Endothelial cell of umbilical vein (primary cell): Measurements from ENCODE around the gene ZNF628.

Experiments used
- CTCF ChIP-seq, 2 donors: IDR thresholded peaks; 1 replicate in 1 of 2; 2 replicates in 1 of 2; pipeline ENCODE4 v1.5.1; 2011; ENCODE audit warnings: low read length in 2 of 2, mild to moderate bottlenecking in 2 of 2, moderate library complexity in 2 of 2, control low read depth in 1 of 2, inconsistent platforms in 1 of 2, low read depth in 1 of 2; ENCODE audit not compliant: insufficient read depth in 1 of 2; ENCODE audit errors: extremely low read depth in 1 of 2
- EZH2 ChIP-seq: IDR thresholded peaks from 2 replicates; pipeline ENCODE4 v1.6.1; 2012; ENCODE audit warnings: borderline replicate concordance, low read depth, mild to moderate bottlenecking, moderate library complexity, low read length, inconsistent platforms; ENCODE audit not compliant: severe bottlenecking
- FOS ChIP-seq: IDR thresholded peaks from 2 replicates; pipeline ENCODE4 v1.6.1; 2011; ENCODE audit warnings: mild to moderate bottlenecking, low read length, moderate library complexity, borderline replicate concordance; ENCODE audit not compliant: insufficient read depth
- GATA2 ChIP-seq: IDR thresholded peaks from 2 replicates; pipeline ENCODE4 v1.7.0; 2011; ENCODE audit warnings: low read depth, mild to moderate bottlenecking, moderate library complexity, mixed read lengths, low read length; ENCODE audit not compliant: insufficient read length, insufficient read depth
- JUN ChIP-seq: IDR thresholded peaks from 2 replicates; pipeline ENCODE4 v1.6.1; 2011; ENCODE audit warnings: borderline replicate concordance, low read depth; ENCODE audit not compliant: insufficient read length, insufficient read depth
- MAX ChIP-seq: IDR thresholded peaks from 2 replicates; pipeline ENCODE4 v1.6.1; 2011; ENCODE audit not compliant: insufficient read depth, insufficient read length
- MYC ChIP-seq: IDR thresholded peaks from one replicate; pipeline ENCODE4 v1.6.1; 2011; ENCODE audit warnings: mild to moderate bottlenecking, low read depth, low read length
- POLR2A ChIP-seq: IDR thresholded peaks from 2 replicates; pipeline ENCODE4 v1.6.1; 2012; ENCODE audit warnings: low read depth, mild to moderate bottlenecking, control low read depth, low read length
- POLR2AphosphoS5 ChIP-seq: IDR thresholded peaks from 2 replicates; pipeline ENCODE4 v1.6.1; 2012; ENCODE audit warnings: low read depth, mild to moderate bottlenecking, control low read depth, low read length, moderate library complexity; ENCODE audit not compliant: insufficient read depth

- no peak for TF ChIP-seq JUN
- TF ChIP-seq FOS: no peak
- TF ChIP-seq MAX: no peak
- no peak for TF ChIP-seq POLR2A
- peak; percentile 97 to 99 for TF ChIP-seq CTCF (IDR thresholded peaks at IDR 0.05; ENCODE audit: extremely low read depth in 1 of 2, insufficient read depth in 1 of 2, low read depth in 1 of 2, low read length in 2 of 2)
- TF ChIP-seq POLR2AphosphoS5: no peak
- no peak for TF ChIP-seq EZH2
- TF ChIP-seq GATA2: no peak
- TF ChIP-seq MYC: no peak
Measured at GRCh38 chr19:55467236-55468053, 9.0 kb upstream of the ZNF628 start.
